ENCODE measurements around the gene C16orf46.

DNA sequence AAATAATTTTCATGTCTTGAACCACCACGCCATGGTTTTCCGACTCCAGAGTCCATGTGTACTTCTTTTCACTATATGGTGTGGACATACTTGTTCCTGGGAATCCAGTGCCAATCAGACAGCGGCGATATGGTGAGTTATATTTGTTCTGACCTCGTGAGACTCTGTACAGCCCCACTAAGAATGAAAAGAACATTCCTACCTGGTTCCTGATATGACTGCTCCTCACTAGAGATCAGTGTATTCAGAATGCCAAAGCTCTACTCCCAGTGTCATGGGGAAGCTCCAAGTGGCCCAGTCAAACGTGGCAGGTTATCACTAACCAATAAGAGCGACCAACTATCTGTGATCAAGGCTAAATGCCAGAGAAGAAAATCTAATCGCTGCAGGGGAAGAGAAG, 6.1 kb downstream of the C16orf46 start:
- TF ChIP-seq POLR2A (IDR thresholded peaks at IDR 0.05; ENCODE audit: low read depth, low read length), result no peak
- no peak for TF ChIP-seq POLR2AphosphoS5 (IDR thresholded peaks at IDR 0.05; ENCODE audit: low read depth, low read length)
- no peak for TF ChIP-seq TAF1 (IDR thresholded peaks at IDR 0.05; ENCODE audit: borderline replicate concordance, low read depth, low read length)

Data from GM12892 (cell line).